PC-9 (cell line): ENCODE measurements around the gene TBC1D22A. TPM values are rescaled to one million over a fixed set of nuclear protein-coding genes. Genes with fewer than 3 reads are reported as not detected.

ENCODE experiments used
- BruUV-seq: library from RNA; stranded (reverse); fragments of 400-500 nt; replicated peaks from 2 replicates; lab custom pipeline; 2021; lab: Mats Ljungman, UMichigan
- CTCF ChIA-PET: fragments of 300-600 bp; sonication (Branson Sonifier 250); formaldehyde crosslinking; loops from one replicate; lab custom pipeline; 2022; ENCODE audit warnings: antibody characterized with exemption; lab: Charles Lee
- POLR2A ChIA-PET: fragments of 300-600 bp; sonication (Branson Sonifier 250); formaldehyde crosslinking; loops from one replicate; lab custom pipeline; 2022; ENCODE audit warnings: antibody characterized with exemption; ENCODE audit not compliant: unreplicated experiment; lab: Charles Lee
- DNase-seq, 2 experiments: peaks; one replicate each; pipeline versions ENCODE4 v3.0.0 to v3.0.0-alpha.2; 2015 to 2022; ENCODE audit warnings: mixed read lengths in 1 of 2
- H2AFZ ChIP-seq: fragments of 200-600 bp; sonication (generic); 2 replicates; pipeline ENCODE4 v1.8.1; 2017; ENCODE audit warnings: antibody characterized with exemption
- H3F3A ChIP-seq: fragments of 200-600 bp; sonication (generic); 2 replicates; pipeline ENCODE4 v1.8.1; 2017; ENCODE audit warnings: antibody characterized with exemption, mild to moderate bottlenecking, low read depth; ENCODE audit not compliant: insufficient read depth
- H3K27ac ChIP-seq: fragments of 200-600 bp; sonication (generic); 2 replicates; pipeline ENCODE4 v1.6.1; 2016; ENCODE audit warnings: mixed run types
- H3K27me3 ChIP-seq: fragments of 200-600 bp; sonication (generic); 2 replicates; pipeline ENCODE4 v1.6.1; 2016; ENCODE audit warnings: low read depth, mixed run types; ENCODE audit not compliant: insufficient read depth
- H3K36me3 ChIP-seq: fragments of 200-600 bp; sonication (generic); 2 replicates; pipeline ENCODE4 v1.6.1; 2016; ENCODE audit warnings: low read depth, mixed run types
- H3K4me1 ChIP-seq: fragments of 200-600 bp; sonication (generic); replicated peaks from 2 replicates; pipeline ENCODE4 v1.6.1; 2016; ENCODE audit warnings: mixed run types; ENCODE audit not compliant: insufficient read depth
- H3K4me2 ChIP-seq: fragments of 200-600 bp; sonication (generic); 2 replicates; pipeline ENCODE4 v1.6.1; 2017; ENCODE audit warnings: mixed run types
- H3K4me3 ChIP-seq: fragments of 200-600 bp; sonication (generic); 2 replicates; pipeline ENCODE4 v1.6.1; 2016; ENCODE audit warnings: mixed run types
- H3K79me2 ChIP-seq: fragments of 200-600 bp; sonication (generic); 2 replicates; pipeline ENCODE4 v1.6.1; 2017; ENCODE audit warnings: low read depth, mixed run types
- H3K9me2 ChIP-seq: fragments of 200-600 bp; sonication (generic); 2 replicates; pipeline ENCODE4 v1.8.1; 2017; ENCODE audit warnings: mild to moderate bottlenecking; ENCODE audit not compliant: insufficient read depth
- H3K9me3 ChIP-seq: fragments of 200-600 bp; sonication (generic); 2 replicates; pipeline ENCODE4 v1.8.1; 2016; ENCODE audit warnings: low read depth; ENCODE audit not compliant: insufficient read depth
- H4K20me1 ChIP-seq: fragments of 200-600 bp; sonication (generic); 2 replicates; pipeline ENCODE4 v1.8.1; 2017; ENCODE audit not compliant: insufficient read depth
- EZH2 ChIP-seq: fragments of 200-600 bp; sonication (generic); IDR thresholded peaks from 2 replicates; pipeline ENCODE4 v1.8.0; 2017; ENCODE audit warnings: antibody characterized with exemption, low read depth
- intact Hi-C: fragments of 100-400 bp; cut with micrococcal nuclease; formaldehyde crosslinking; loops from one replicate; pipeline ENCODE4 v1.10.0; 2022; ENCODE audit not compliant: unreplicated experiment
- total RNA-seq: library from RNA; stranded (reverse); gene quantifications from 2 replicates; pipeline ENCODE4 v1.2.3, GENCODE V29; 2021
- TF ChIP-seq, protein P1 (sequence below): fragments of 200-600 bp; sonication (generic); conservative IDR thresholded peaks from 2 replicates; pipeline ENCODE4 v1.6.1; 2017; ENCODE audit warnings: mixed run types, antibody characterized with exemption, mild to moderate bottlenecking, moderate library complexity

The TBC1D22A gene
- total RNA-seq, 1 experiment from 2014 or later, result 40.3 TPM

DNA sequence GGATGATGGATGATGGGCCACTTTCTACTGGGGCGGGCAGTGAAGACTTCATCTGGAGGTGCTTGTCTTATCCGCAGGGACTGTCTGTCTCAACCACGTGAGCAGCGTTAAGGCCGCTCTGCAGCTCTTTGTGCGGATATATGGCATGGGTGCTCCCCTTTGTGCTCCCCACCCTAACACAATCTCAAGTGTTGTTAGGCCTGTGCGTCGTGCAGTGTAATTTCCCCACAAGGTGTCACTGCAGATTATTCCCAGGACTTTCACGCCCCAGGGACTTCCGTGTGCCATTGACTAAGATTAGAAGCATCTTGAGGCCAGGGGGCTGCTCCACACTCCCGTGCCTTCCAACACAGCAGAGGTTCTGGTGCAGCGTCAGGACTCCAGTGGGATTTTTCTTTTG, 65.3 kb downstream of the TBC1D22A start:
- CTCF ChIA-PET, result no interaction called here
- H3K9me2 ChIP-seq, result no peaks in the 10 kb centered on the region
- no peak overlapping the region for H2AFZ ChIP-seq
- peaks cover 34% of the 10 kb centered on the region for H3K4me1 ChIP-seq
- H3K4me2 ChIP-seq, result no peak overlapping the region
- peaks cover 23% of the 10 kb centered on the region for H3F3A ChIP-seq
- H3K36me3 ChIP-seq, result no peaks in the 10 kb centered on the region; the same call in 1 of the 2 replicates
- no TSS peak for BruUV-seq
- H3K27ac ChIP-seq, result no peak overlapping the region
- no peak overlapping the region for H3K4me3 ChIP-seq
- H4K20me1 ChIP-seq, result peaks cover 72% of the 10 kb centered on the region
- intact Hi-C loops, result no loop called here
- DNase-seq, result no peak
- no peaks in the 10 kb centered on the region for H3K27me3 ChIP-seq
- TF ChIP-seq EZH2, result no peak
- TF ChIP-seq, protein P1, sequence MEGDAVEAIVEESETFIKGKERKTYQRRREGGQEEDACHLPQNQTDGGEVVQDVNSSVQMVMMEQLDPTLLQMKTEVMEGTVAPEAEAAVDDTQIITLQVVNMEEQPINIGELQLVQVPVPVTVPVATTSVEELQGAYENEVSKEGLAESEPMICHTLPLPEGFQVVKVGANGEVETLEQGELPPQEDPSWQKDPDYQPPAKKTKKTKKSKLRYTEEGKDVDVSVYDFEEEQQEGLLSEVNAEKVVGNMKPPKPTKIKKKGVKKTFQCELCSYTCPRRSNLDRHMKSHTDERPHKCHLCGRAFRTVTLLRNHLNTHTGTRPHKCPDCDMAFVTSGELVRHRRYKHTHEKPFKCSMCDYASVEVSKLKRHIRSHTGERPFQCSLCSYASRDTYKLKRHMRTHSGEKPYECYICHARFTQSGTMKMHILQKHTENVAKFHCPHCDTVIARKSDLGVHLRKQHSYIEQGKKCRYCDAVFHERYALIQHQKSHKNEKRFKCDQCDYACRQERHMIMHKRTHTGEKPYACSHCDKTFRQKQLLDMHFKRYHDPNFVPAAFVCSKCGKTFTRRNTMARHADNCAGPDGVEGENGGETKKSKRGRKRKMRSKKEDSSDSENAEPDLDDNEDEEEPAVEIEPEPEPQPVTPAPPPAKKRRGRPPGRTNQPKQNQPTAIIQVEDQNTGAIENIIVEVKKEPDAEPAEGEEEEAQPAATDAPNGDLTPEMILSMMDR, result no peak
- peaks cover 47% of the 10 kb centered on the region for H3K79me2 ChIP-seq
- POLR2A ChIA-PET, result no interaction called here
- H3K9me3 ChIP-seq, result no peaks in the 10 kb centered on the region

DNA sequence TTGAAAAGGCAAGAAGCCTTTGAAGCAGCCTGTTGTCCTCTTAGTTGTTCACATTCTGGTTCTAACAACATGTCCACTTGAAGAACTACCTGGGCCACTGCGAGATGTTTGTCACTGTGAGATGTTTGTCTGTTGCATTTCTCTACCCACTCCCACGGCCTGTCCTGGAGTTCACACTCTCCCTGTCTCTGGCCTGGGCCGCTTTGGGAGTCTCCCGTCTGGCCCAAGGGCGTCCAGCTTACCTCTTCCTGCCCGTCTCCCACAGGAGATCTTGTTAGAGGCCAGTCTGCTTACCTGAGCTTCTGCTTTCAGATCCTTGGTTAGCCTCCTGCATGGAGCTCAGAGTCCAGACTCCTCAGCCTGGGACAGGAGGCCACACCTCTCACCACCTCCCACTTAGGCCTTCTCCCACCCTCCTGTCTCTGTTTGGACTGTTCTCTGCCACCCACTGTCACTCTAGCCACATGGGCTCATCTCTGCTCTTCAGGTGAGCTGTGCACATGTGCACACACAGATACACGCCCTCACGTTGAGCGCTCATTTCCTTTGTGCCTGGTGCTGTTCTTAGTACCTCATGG, 66.0 kb downstream of the TBC1D22A start:
- no peaks in the 10 kb centered on the region; the same call in 1 of the 2 replicates for H3K36me3 ChIP-seq
- H3K4me1 ChIP-seq, result peaks cover 34% of the 10 kb centered on the region
- BruUV-seq, result no TSS peak
- peaks cover 23% of the 10 kb centered on the region for H3F3A ChIP-seq
- H3K4me2 ChIP-seq, result peak overlapping the region; percentile 51
- no peaks in the 10 kb centered on the region for H3K9me3 ChIP-seq
- no peaks in the 10 kb centered on the region for H3K9me2 ChIP-seq
- no peak for TF ChIP-seq EZH2
- TF ChIP-seq, protein P1, result no peak
- ChIA-PET POLR2A (no interaction called here), CTCF (interaction anchor here (0.5 kb wide), 1 partner anchor 25 kb away, joined by 4 read pairs; no protein-coding TSS in a partner anchor)
- no peak for DNase-seq
- H3K4me3 ChIP-seq, result no peak overlapping the region
- peaks cover 47% of the 10 kb centered on the region for H3K79me2 ChIP-seq
- no peak overlapping the region for H2AFZ ChIP-seq
- H3K27me3 ChIP-seq, result no peaks in the 10 kb centered on the region
- peak overlapping the region; percentile 50 for H3K27ac ChIP-seq
- H4K20me1 ChIP-seq, result peaks cover 70% of the 10 kb centered on the region
- intact Hi-C loops, result no loop called here

DNA sequence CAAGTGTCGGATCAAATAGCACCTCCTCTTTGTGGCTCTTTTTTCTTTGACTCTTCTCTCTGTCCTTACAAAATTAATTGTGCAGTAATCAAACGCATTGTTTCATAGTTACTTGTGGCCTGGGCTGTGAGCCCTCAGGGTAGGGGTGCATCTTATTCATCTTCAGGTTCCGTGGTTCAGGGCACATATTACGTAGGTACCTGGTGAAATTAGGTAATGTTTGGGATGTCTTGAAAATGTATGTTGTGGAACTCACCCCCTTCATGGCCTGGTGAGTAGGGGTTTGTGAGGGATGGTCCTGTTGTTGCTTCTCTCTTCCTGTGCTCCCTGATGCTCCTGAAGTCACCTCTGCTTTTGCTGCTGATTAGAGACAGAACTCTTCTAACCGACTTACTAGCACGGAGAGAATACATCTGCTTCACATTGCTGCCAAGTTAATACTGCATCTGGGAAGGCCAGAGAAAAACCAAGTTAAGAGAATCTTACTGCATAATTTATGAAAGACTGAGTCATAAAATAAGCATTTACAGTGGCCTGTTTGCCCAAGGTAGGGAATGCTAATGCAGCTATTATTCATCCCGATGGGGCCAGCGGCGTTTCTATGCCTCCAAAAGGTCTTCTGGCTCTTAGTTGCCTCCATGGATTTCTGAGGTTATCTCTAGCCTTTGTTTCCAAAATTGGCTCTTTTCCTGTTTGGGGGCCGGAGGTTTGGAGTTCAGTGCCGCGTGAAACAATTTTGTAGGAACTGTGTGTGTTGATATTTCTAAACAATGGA, 66.9 kb downstream of the TBC1D22A start:
- H3K4me3 ChIP-seq, result no peak overlapping the region
- ChIA-PET CTCF (interaction anchor here (0.5 to 0.7 kb wide), 2 partner anchors 26 to 78 kb away, joined by 3 to 4 read pairs; no protein-coding TSS in a partner anchor), POLR2A (interaction anchor here (0.6 to 0.7 kb wide), 2 partner anchors 75 to 278 kb away, joined by 3 read pairs; no protein-coding TSS in a partner anchor)

More for the DNA sequence above, 66.9 kb downstream of the TBC1D22A start:
- Histone ChIP-seq H3K4me2 (peak overlapping the region; percentile 51), H3K9me2 (no peaks in the 10 kb centered on the region), H2AFZ (no peak overlapping the region), H4K20me1 (peaks cover 66% of the 10 kb centered on the region), H3K4me1 (peaks cover 34% of the 10 kb centered on the region), H3K27me3 (no peaks in the 10 kb centered on the region), H3K9me3 (peaks cover 4% of the 10 kb centered on the region; the same call in 1 of the 2 replicates), H3F3A (peaks cover 23% of the 10 kb centered on the region), H3K36me3 (peaks cover 2% of the 10 kb centered on the region; the same call in 1 of the 2 replicates), H3K27ac (peak overlapping the region; percentile 50), H3K79me2 (peaks cover 47% of the 10 kb centered on the region)
- intact Hi-C loops, result no loop called here
- TSS peak; percentile 78 for BruUV-seq
- TF ChIP-seq EZH2, result no peak
- TF ChIP-seq, protein P1, result no peak
- peak; percentile 39 to 81 for DNase-seq
